ENCODE results near the gene IFITM1.
A peak's percentile ranks its signal among the peaks of the same experiment; 100 is the strongest.
"Not testable (repeated sequence)": the region's sequence is repeated elsewhere in the genome, so short reads cannot be mapped to it uniquely, and the experiment has no call there.

Gene IFITM1

DNA sequence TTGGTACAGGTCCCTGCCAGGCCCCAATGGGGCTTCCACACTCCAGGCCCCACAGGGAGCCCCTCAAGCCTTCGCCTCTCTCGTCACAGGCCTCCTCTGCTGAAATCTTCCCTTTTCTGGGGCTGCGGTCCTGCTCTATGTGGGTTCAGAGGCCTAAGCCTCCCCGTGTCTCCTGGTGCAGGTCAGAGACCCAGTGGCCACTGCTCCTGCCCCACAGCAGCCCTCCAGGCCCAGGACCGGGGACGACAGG is 12.7 kb downstream of the IFITM1 start:
- no peak for DNase-seq (ENCODE audit: low spot score)

DNA sequence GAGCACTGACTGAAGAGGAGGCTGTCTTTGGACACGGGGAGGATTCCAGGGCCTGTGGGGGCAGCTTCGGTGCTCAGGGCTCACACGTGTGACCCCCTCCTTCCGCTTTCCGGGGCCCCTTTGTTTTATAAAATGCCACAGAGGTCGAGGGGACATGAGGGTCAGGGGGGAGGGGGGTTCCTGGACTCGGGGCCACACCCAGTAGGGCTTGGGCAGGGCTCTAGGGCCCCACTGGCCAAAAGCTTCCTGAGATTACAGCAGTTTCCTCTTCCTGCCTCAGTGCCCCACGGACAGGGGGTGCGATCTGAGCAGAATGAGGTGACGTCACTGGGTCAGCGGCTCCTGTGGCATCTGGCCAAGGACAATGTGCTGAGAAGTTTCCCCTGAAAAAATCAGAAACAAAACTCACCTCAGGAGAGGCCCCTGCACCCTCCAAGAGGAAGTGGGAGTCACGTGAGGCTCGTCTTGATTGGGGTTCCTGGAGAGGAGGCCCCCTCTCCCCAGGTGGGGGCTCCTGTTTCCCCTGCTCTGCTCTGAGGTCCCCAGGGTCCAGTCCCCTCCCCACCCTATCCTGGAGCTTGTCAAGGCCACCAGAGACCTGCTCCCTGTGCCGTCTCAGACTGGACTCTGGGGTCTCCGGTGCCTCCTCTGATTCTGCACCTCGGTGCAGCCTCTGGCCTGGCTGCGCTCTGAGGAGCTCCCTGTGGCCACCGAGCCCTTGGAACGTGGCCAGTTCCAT is 13.2 kb downstream of the IFITM1 start:
- peak; percentile 55 for DNase-seq (ENCODE audit: low spot score)

DNA sequence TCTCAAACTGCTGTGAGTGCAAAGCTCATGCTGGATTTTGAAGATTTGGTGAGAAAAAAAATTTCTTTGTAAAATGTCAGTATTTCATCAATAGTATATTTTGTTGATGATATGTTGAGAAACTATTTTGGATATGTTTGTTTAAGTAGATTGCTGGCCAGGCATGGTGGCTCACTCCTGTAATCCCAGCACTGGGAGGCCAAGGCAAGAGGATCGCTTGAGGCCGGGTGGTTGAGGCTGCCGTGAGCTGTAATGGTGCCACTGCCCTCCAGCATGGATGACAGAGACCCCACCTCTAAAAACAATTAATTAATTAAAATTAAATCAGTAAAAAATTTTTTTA is 13.7 kb downstream of the IFITM1 start:
- no peak for DNase-seq (ENCODE audit: low spot score)

DNA sequence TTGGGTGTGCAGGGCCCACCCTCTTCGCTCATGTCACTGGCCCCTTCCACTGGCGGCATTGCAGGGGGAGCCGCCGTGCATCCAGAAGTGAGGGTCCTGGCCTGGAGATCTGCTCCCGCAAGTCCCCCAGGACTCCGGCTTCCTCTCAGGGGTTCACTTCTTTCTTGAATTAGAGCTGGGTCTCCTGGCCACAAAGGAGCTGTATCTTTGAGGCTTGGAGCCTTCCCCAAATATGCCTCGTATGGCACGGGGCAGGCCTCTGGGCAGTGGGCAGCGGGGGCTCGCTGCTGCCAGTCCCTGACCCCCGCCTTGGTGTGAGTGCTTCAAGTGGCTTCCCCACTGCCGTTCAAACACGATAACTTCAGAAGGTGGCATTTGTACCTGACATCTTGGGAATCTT is 14.2 kb downstream of the IFITM1 start:
- no peak for DNase-seq (ENCODE audit: low spot score)

DNA sequence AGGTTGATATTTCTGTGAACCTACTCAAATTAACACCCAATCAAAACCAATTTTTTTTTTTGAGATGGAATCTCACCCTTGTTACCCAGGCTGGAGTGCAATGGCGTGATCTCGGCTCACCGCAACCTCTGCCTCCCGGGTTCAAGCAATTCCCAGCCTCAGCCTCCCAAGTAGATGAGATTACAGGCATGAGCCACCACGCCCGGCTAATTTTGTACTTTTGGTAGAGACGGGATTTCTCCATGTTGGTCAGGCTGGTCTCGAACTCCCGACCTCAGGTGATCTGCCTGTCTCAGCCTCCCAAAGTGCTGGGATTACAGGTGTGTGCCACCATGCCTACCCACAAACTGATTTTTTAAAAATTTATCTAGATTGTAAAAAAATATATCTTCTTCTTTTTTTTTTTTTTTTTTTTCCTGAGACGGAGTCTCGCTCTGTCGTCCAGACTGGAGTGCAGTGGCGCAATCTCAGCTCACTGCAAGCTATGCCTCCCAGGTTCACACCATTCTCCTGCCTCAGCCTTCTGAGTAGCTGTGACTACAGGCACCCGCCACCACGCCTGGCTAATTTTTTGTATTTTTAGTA is 14.8 kb downstream of the IFITM1 start:
- DNase-seq (ENCODE audit: low spot score) = not testable (repeated sequence)

DNA sequence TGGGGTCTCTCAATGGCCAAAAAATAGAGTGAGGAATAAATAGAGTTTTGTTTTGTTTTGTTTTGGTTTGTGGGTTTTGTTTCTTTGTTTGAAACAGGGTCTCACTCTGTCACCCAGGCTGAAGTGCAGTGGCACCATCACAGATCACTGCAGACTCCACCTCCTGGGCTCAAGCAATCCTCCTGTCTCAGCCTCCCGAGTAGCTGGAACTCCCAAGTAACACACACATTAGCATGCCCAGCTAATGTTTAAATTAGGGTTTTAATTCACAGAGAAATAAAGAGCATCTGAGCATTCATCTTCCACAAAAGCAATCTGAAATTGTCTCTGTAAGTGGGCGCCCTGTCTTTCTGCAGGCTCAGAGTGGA is 16.0 kb downstream of the IFITM1 start:
- no peak for DNase-seq (ENCODE audit: low spot score)

DNA sequence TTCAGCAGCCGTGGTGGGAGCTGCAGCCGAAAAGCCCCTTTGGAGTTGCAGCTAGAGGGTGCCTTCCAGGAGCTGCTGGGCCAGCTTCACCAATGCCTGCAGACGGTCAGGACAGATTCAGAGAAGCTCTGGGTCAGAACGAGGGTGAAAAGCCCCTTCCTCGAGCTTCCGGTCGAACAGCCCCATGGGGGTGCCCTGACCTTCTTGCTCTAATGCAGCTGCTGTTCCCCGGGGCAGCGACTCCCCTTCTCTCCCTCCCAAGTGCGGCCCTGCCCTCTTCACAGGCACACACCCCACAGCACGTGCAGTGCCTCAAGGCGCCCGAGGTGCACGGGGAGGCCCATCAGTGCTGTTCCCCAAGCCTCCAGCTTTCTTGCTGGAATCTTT is 16.5 kb downstream of the IFITM1 start:
- no peak for DNase-seq (ENCODE audit: low spot score)

DNA sequence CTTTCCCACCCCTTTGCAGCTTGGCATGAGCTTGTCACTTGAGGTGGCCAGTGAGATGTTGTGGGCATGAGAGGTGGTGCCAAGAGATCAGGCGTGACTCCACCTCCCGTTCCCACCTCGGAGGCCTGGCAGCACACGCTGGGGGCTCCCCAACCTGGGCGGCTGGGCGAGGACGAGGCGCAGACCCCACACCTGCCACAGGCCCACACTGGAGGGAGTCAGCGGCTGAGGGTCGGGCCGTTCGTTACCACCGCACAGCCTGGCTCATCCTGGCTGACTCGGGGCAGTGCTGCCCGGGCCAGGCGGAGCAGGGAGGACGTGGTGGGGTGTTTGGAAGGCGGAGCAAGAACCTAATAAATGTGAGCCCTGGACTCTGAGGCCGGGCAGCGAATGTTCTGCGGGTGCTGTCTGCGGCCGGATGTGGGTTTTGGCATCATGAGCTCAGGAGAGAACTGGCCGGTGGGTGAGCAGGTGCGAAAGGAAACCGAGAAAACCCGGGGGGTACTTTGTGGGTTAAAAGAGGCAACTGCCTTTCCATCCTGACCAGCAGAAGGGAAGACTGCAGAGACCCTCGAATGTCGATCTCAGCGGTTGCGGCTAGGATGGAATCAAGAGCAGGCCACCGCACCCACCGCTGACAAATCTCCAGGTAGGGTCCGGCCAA is 17.0 kb downstream of the IFITM1 start:
- no peak for DNase-seq (ENCODE audit: low spot score)

DNA sequence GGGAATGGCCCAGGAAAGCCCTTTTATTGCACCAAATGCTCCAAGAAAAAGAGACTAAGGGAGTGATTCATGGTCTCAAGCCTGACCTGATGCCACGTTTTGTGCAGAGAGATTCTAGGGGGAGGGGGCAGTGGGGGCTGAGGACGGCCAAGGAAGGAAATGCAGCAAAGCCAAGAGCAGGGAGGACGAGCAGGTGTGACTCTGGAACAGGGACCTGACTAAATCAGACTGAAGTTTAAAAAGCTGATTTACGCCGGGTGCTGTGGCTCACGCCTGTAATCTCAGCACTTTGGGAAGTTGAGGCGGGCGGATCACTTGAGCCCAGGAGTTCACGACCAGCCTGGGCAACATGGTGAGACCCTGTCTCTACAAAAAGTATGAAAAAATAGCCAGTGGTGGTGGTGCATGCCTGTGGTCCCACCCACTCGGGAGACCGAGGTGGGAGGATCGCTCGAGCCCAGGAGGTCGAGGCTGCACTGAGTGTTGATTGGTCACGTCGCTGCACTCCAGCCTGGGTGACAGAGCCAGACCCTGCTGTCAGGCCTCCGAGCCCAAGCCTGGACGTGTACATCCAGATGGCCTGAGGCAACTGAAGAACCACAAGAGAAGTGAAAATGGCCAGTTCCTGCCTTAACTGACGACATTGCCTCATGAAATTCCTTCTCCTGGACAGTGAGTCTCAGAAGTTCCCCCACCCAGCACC is 17.7 kb downstream of the IFITM1 start:
- no peak for DNase-seq (ENCODE audit: low spot score)

DNA sequence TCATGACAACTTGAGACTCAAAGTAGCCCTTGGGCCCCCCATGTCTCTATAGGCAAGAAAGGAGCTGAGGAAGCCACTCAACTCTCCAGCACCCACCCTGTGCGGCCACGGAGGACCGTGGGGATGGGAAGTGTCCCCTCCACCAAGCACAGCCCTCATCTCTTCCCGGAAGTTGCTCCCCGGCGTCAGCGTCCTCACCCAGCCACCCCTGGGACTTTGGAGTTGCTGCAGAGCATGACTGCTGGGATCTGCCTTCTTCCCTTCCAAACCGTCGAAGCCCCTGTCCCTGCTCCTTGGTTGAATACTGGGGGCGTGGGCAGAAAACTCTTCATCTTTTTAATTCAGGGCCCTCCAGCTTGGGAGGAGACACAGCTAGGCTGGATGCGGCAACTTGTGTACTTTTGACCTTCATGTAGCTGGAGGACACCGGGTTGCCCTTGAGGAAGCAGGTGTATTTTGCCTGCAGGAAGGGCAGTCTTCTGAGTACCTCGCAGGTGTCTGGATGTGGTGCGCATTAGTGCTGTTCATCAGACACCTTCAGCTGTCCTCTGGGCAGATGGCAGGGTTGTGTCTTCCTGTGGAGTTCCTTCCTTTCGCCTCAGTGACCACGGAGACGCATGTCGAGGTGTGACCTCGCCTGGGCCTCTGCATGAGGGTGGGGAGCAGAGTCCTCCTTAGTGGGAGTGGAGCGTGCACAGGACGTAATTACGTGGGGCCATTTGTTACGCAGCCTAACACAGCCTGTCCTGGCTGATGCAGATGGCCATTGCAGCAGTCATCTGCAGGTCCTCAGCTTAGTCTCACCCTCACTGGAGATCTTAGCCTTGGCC is 19.0 kb downstream of the IFITM1 start:
- no peak for DNase-seq (ENCODE audit: low spot score)

DNA sequence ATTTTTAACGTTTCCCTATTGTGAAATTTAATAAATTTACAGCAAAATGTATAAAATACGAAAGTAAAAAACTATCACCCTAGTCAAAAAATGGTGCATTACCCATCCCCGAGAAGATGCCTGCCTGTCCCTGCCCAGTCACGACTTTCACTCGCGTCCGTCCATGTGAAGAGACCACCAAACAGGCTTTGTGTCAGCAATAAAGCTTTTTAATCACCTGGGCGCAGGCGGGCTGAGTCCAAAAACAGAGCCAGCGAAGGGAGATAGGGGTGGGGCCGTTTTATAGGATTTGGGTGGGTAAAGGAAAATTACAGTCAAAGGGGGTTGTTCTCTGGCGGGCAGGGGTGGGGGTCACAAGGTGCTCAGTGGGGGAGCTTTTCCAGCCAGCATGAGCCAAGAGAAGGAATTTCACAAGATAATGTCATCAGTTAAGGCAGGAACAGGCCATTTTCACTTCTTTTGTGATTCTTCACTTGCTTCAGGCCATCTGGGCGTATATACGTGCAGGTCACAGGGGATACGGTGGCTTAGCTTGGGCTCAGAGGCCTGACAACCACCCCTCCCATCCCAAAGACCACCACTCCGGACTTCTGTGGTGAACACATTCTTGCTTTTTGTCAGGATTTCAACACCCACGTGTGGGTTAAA is 19.9 kb downstream of the IFITM1 start:
- DNase-seq (ENCODE audit: low spot score) = not testable (repeated sequence)

DNA sequence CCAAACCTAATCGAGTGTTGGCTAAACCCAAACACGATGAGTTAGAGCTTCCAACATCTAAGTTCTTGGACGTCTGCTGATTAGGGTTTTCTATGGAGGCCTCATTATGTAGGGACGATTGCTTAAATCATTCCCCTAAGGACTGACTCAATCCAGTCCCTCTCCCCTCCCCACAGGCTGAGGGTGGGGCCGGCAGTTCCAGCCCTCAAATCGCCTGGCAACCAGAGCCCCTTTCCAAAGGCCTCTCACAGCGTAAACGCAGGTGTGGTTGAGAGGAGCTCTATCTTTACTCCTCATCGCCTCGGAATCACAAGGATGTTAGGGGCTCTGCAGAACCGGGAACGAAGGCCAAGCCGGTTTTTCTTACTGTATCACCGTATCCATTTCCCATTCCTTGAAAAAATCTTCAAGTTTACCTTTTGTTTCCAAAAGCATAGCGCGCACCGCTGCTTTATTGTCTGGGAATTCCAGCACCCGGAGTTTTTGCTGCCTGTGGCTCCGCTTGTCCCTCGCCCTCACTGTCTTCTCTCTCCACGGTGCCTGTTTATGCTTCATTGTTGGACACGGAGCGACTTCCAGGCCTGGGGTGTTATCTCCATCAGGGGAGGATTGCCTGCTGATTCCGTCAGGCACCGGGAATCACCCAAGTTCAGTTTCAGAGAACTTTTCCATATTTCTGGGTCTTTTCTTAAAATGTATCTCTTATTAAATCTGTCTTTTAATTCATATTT is 20.6 kb downstream of the IFITM1 start:
- no peak for DNase-seq (ENCODE audit: low spot score)

DNA sequence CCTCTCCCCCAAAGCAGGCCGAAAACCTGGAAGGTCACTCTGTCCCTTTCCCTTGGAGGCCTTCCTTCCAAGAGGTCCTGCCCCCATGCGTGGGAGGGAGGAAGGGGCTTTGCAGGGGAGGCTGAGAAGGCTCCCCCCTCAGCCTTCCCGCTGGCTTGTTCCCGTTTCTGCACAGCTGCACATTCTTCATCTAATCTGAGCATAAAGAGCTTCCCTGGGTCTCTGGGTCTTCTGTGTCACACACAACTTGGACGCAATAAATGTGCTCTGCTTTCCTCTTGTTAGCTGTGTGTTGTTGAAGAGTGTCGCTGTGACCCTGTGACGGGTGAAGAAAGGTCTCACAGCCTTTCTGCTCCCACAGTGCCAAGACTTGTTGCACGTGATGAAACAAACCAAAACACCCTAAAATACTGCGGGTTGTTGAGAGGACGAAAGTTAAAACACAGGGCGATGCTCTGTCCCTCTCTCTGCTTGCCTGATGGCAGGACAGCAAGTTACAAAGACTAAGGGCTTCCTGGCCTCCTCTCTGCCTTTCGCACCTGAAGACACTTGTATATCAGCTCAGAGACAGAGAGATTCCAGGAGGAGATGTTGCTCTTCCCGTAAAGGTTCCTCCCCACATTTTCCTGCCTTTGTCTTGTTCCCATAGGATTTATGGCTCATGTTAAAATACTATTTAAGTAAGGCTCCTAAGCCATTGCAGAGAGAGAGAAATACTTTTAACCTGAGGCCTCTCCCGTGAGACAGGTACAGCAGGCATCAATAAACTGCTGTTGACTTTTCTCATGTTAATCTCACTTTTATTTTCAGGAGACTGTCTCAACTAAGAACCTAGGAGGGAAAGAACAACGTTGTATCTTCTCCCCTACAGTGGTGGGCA is 22.2 kb downstream of the IFITM1 start:
- no peak for DNase-seq (ENCODE audit: low spot score)

DNA sequence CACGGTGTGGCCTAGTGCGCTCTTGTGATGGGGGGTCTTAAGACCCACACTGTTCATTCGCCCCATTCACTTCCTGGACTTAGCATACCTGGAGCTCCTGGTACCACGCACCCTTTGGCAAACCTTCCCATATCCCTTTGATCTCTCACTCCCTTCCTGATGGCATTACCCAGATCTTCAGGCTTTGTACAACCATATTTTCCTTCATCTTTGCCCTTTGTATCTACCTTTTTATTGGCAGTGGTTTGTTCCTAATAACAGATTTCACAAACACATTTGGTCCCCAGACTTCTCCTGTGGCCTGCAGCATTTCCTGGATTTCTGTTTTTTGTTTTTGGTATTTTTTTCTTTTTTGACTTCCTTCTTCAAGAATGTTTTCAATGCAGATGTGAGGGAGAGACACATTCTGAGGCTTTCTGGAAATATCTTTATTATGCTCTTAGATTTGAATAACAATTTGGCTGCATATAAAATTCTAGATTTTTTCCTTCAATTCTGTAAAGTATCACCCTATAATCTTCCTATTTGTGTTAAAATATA is 22.9 kb downstream of the IFITM1 start:
- DNase-seq (ENCODE audit: low spot score) = no peak

DNA sequence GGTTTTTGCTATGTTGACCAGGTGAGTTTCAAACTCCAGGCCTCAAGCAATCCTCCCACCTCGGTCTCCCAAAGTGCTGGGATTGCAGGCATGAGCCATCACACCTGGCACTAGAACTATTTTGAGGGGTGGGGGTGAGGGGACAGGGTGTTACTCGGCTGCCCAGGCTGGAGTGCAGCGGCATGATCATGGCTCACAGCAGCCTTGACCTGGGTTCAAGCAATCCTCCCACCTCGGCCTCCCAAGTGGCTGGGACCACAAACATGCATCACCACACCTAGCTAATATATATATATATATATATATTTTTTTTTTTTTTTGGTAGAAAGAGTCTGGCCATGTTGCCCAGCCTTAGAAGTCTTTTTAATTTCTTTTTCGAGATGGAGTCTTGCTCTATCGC is 23.9 kb downstream of the IFITM1 start:
- DNase-seq (ENCODE audit: low spot score) = no peak

DNA sequence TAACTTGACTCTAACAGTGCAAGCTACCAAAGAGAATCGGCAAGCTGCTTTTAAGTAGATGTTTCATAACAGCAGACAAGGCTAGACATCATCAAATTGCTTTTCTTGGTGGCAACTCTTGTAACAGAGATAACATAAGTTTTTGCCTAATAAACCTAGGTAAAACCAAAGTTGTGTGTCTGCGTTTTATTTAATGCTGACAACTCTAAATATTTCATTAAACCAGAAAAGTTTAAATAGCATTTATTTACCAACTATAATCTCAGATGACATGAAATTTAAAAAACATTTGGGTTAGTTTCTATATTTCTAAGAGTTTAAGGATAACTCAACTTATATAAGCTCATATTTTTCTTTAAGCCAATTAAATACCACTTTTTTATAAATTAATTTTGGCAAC is 26.1 kb downstream of the IFITM1 start:
- DNase-seq (ENCODE audit: low spot score) = no peak

DNA sequence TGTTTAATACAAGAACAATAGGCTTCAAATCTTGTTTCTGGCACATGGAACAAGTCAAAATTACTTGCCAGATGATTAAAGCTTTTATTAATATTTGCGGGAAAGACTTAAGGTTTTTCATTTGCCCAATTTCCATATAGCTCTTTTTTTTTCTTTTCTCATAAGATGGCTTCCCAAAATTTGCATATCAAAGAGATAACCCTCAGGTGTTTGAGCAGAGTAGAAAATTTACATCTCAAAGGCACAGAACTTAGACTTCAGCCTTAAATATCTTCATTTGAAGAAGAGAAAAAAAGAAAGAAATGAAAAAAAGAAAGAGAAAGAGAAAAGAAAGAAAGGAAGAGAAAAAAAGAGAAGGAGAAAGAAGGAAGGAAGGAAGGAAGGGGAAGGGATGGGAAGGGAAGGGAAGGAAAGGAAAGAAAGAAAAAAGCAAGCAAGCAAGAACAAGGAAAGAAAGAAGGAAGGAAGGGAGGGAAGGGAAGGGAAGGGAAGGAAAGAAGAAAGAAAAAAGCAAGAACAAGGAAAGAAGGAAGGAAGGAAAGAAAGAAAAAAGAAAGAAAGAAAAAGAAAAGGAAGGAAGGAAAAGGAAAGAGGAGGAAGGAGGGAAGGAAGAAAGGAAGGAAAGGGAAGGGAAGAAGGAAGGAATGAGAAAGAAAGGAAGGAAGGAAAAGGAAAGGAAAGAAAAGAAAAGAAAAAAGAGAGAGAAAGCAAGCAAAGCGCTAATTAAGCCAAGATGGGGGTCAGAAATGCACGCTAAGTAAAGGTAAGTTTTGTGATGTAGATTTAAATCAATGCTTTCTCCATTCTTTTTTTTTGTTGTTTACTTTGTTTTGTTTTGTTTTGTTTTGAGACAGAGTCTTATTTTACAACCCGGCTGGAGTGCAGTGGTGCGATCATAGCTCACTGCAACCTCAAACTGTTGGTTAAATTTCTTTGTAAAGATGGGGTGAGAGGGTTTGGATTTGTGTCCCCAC is 27.0 kb downstream of the IFITM1 start:
- DNase-seq (ENCODE audit: low spot score) = no peak

DNA sequence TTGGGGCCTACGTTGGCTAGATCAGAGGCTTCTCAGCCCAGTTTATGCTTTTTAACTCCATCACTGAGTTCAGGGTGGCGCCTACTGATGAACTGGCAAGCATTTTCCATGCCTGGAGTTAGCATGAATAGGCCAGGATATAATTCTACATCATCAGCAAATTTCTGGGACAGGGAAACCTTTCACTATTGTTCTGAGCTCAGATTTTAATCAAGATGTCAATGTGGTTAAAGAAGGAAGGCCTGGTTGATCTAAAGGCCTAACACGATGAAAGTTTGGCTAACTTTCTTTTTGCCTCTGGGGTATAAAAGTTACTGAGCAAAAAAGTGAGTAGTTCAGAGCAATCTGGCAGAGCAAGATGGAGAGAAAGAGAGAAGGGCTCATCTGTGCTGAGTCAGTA is 28.5 kb downstream of the IFITM1 start:
- no peak for DNase-seq (ENCODE audit: low spot score)
